Inferior parietal cortex (tissue), 1 donor: ENCODE measurements around the gene RAX2.

Experiments
- DNase-seq: peaks from one replicate; pipeline ENCODE4 v3.0.0-alpha.2; 2016; ENCODE audit errors: extremely low spot score

RAX2 gene

DNA sequence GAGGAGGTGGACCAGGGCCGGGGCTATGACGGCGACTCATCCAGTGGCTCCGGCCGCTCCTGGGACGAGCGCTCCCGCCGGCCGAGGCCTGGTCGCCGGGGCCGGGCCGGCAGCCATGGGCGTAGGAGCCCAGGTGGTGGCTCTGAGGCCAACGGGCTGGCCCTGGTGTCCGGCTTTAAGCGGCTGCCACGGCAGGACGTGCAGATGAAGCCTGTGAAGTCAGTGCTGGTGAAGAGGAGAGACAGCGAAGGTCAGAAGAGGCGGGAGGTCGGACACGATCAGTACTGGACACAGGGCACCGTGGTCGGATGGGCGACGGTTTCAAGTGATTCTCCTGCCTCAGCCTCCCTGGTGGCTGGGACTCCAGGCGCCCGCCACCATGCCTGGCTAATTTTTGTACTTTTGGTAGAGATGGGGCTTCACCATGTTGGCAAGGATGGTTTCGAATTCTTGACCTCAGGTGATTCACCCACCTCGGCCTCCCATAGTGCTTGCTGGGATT lies 41.5 kb downstream of the RAX2 start:
- no peak for DNase-seq

DNA sequence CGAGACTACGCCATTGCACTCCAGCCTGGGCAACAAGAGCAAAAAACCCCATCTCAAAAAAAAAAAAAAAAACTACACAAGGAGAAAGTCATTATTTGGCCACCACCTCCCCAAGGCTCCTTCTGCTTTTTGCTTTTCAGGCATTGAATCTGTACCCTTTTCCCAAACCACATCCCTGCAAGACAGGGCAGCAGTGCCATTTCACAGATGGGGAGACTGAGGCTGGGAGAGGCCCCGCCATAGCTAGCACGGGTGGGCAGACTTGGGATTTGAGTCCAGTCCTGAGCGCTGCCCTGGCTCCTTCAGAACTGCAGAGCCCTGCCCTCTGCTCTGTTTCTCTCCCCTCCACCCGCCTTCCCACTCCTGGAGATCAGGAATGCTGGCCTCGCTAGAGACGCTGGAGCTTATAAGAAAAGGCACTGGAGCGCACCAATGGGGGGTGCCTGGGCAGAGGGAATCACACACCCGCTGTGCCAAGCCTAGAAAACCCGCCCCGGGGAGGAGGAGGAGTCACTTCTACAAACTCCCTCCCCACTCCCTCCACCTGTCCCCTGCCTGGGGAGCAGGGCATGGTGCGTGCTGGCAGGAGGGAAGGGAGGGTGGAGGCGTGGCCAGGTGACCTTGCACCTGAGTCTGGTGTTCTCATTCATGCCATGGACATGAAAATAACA lies 46.3 kb downstream of the RAX2 start:
- no peak for DNase-seq

DNA sequence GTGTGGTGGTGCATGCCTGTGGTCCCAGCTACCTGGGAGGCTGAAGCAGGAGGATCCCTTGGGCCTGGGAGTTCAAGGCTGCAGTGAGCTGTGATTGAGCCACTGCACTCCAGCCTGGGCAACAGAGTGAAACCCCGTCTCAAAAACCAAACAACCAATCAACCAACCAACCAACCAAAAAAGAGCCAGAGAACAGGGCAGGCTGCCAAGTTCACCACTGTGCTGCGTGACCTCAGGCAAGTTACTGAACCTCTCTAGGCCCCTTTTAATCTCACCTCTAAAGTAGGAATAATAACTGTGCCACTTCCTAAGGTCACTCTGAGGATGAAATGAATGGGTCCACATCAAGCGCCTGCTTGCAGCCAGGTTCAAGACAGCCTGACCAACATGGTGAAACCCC lies 46.9 kb downstream of the RAX2 start:
- no peak for DNase-seq

DNA sequence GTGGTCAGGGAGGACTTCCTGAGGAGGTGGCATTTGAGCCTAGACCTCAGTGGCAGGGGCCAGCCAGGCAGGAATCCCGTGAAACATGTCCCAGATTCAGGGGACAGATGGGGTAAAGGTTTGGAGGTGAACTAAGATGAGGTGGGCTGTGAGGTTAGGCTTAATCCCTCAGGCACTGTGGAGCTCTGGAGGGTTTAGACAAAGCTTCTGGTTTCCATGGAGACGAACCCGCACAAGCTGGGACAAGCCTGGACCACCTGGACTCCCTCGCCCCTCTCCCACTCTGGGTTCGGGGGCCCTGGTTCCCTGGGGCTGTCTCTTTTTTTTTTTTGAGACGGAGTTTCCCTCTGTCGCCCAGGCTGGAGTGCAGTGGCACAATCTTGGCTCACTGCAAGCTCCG lies 48.1 kb downstream of the RAX2 start:
- no peak for DNase-seq

DNA sequence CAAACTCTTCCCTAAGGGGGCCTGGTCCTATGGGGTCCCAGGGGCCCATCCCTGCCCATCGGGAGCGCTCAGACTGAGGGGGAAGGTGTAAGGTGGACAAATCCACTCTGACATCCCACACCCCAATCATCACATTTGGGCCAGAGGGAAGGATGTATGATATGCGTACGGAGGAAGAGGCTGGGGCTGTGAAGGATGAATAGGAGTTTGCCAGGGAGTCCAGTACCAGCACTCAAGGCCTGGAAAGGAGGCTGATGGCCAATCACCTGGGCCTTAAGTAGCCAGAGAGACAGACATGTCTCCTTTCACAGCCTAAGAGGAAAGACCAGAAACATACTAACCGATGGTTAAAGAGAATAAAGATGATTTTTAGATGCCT lies 48.9 kb downstream of the RAX2 start:
- no peak for DNase-seq

DNA sequence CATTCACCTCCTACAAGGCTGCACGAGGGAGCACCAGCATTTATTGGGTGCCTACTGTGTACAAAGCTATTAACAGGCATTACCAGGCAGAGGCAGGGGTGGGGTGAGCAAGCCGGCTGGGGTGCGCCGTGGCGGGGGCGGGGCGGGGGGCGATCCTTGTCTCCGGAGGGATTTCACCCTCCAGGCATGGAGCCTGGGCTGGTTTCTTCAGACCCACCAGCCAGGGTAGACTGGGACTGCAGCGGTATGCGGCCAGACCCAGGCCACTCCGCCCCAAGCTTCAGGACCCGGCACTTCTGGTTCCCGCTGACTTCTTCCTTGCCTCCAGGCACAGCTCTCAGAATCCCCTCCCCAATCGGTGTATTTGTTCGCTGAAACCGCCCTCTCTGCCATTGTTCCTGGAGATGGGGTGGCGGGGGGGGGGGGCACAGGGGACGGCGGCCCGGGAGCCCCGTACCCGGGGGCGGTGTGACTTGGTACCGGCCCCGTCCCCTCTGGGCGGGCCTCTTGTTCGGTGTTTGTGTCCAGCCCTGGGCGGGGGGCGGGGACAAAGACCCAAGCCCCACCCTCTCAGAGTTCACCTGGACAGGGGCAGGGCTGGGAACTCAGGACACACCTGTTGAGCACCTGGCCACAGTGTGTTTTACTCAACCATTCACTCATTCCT lies 49.5 kb downstream of the RAX2 start:
- DNase-seq, result no peak

DNA sequence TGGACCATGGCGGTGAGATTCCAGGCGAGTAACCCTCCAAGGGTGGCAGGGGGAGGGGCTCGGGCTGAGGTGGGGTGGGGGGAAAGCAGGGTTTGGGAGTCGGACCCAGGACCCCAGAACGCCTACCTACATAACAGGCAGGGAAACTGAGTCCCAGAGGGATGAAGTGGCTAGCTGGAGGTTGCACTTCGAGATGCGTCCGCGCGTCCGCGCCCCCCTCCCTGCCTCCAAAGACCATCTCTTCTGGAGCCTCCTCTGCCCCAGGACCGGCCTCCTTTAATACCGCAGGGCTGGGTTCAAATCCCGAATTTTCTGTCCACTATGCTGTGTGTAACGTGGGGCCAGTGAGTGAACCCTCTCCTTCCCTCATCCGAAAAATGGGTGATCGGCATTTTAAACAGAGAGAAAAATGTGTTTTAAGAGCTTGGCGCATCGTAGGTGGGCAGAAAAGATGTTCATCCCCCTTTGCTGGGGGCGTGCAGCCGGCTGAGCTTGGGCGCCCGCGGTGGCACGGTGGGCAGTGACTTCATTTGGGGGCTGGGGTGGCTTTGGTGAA lies 50.1 kb downstream of the RAX2 start:
- DNase-seq, result no peak

DNA sequence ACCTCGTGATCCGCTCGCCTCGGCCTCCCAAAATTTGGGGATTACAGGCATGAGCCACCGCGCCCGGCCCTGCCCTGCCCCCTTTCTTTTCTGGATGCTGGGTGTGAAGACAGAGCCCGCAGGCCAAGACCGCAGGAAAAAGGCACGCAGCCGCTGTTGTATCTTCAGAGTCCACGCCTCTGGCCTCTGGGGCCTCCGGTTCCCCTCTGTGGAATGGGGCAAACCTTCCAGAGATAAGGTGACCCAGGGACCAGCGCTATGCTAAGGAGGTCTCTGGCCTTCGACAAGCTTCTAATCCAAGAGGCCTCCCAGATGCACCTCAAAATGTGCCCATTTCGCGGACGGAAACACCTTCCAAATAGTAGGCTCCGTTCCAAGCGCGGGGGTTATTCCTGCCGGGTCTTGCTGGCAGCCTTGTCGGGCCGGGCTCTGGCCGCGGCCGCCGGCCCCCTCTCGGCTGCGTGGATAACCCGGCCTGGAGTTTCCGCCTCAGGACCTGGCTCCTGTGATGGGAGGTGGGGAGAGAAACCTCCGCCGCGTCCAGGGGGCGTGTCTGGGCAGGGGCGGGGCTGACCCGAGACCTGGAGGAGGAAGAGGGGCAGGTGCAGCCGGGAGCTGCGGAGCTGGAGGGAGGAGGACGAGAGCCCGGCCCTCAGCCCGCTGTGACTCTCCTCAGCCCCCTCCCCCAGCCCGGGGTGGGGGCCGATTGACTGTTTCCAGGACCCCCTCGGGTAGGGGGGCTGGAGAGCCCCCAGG lies 50.7 kb downstream of the RAX2 start:
- peak; percentile 54 for DNase-seq

DNA sequence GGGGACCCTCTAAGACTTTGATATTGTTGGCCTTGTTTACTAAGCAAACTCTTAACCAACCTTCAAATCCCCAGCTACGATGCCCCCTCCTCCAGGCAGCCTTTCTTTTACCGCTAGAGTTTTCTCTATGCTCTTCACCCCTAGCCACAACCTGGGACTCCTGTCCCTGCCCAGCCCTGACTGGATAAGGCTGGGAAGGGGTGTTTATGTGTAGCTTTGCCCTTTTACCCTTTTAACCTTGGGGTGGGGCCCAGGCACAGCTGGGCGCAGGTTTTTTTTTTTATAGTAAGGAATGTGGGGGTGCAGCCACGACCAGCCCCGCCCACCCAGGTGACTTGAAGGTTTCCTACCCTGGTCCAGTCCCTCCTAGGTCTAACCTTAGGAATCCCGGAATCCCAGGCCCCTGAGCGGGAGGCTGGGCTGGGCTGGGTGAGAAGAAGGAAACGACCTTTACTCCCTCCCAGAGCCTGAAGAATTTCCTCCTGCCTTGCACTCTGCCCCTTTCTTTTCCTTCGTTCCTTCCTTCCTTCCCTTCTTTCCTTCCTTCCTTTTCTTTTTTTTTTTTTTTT lies 51.6 kb downstream of the RAX2 start:
- no peak for DNase-seq

DNA sequence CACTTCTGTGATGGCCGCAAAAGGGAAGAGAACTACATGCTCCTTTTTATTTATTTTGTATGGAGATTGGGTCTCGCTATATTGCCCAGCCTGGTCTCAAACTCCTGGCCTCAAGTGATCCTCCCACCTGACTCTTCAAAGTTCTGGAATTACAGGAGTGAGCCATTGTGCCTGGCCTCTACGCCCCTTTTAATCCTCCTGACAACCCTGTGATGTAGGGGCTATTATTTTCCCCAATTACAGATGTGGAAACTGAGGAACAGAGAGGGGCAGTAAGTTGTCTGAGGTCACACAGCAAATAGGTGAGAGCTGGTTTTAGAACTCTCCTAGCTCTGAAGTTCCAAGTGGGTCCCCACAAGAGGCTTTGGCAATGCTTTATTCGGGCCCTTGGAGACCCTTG lies 52.2 kb downstream of the RAX2 start:
- DNase-seq, result no peak
